Adrenal gland (tissue), 12 donors: ENCODE measurements around the gene SULT1A1. TPM values are rescaled to one million over a fixed set of nuclear protein-coding genes. Genes with fewer than 3 reads are reported as not detected.

Source experiments
- DNase-seq, 7 donors: peaks; one replicate each; pipeline ENCODE4 v3.0.0-alpha.2; 2019 to 2020
- H3K27ac ChIP-seq, 5 donors: fragments of 200-600 bp; sonication (generic) in 4 of 5; 1 replicate in 3 of 5; 2 replicates in 2 of 5; pipeline versions ENCODE4 v1.5.1 to v1.8.0; 2016 to 2020; ENCODE audit warnings: mild to moderate bottlenecking in 1 of 5
- H3K27me3 ChIP-seq: fragments of 200-600 bp; 2 replicates; pipeline ENCODE4 v1.8.0; 2021
- H3K36me3 ChIP-seq, 2 donors: fragments of 200-600 bp; replicated peaks in 1 of 2; 1 replicate in 1 of 2; 2 replicates in 1 of 2; pipeline versions ENCODE4 v1.5.1 to v1.8.0; 2018 to 2022
- H3K4me1 ChIP-seq, 2 donors: fragments of 200-600 bp; replicated peaks in 1 of 2; 1 replicate in 1 of 2; 2 replicates in 1 of 2; pipeline versions ENCODE4 v1.5.1 to v1.8.0; 2018 to 2021
- H3K4me3 ChIP-seq, 4 donors: fragments of 200-600 bp; sonication (generic) in 3 of 4; one replicate each; pipeline ENCODE4 v1.5.1; 2016 to 2018
- H3K9me3 ChIP-seq, 3 donors: fragments of 200-600 bp; sonication (generic) in 1 of 3; replicated peaks in 1 of 3; 1 replicate in 2 of 3; 2 replicates in 1 of 3; pipeline versions ENCODE4 v1.5.1 to v1.8.0; 2016 to 2021
- CTCF ChIP-seq, 6 experiments: fragments of 450-650 bp in 4 of 6; fragments of 200-600 bp in 2 of 6; sonication (generic) in 1 of 6; IDR thresholded peaks; 1 replicate in 5 of 6; 2 replicates in 1 of 6; pipeline versions ENCODE4 v1.5.1 to v1.8.0; 2016 to 2021; ENCODE audit warnings: antibody characterized with exemption in 6 of 6, mild to moderate bottlenecking in 2 of 6, moderate library complexity in 1 of 6
- POLR2A ChIP-seq, 2 donors: fragments of 450-650 bp; IDR thresholded peaks; one replicate each; pipeline ENCODE4 v1.6.1; 2017; ENCODE audit warnings: antibody characterized with exemption in 2 of 2, mild to moderate bottlenecking in 2 of 2, moderate library complexity in 1 of 2
- WGBS, 4 donors: extraction: QIAGEN DNeasy Blood & Tissue Kit in 2 of 4; methylation state at CpG; one replicate each; pipeline versions ENCODE4 v1.1.5 to v1.1.7; 2013 to 2017; 5-methylcytosine and 5-hydroxymethylcytosine counted together
- intact Hi-C, 2 donors: fragments of 100-400 bp; cut with DNase I; formaldehyde crosslinking; loops; one replicate each; pipeline versions ENCODE4 v1.14.1 to v1.15.0; 2022 to 2023
- polyA plus RNA-seq, 3 donors: library from polyadenylated mRNA; stranded (reverse); fragments of 200-250 nt in 2 of 3; fragments of 350-450 nt in 1 of 3; fragmentation: Illumina TruSeq in 1 of 3; extraction: RNeasy Lipid Tissue Mini Kit (QIAGEN cat#74804) in 1 of 3; gene quantifications; one replicate each; pipeline ENCODE4 v1.2.3, GENCODE V29; 2013 to 2014
- total RNA-seq, 9 donors: library from RNA; depleted of rRNA in 4 of 9; stranded (reverse); fragments of >200 nt in 4 of 9; fragments of 120-200 nt in 1 of 9; fragmentation: NEBNext Ultra II Directional in 1 of 9; extraction: Animal tissue kit (Norgen Biotek cat#: 25700) in 1 of 9; gene quantifications; one replicate each; pipeline versions ENCODE4 v1.1.0 to v1.2.4, GENCODE V29; 2013 to 2023
- donor health status: healthy with polysubstance abuse.
- donor health status: Bipolar disorder and iron deficiency.
- donor health status: DM: yes; HTN: yes; CAD: no.
- donor health status: DM: no; HTN: no; CAD: no.
- donor health status: DM: no; HTN: no; CAD: no.
- donor health status: DM: yes; HTN: yes; CAD: no.

SULT1A1 gene
- total and polyA plus RNA-seq, 12 donors = 47.2 to 367 (median 112) TPM

- no peaks in the 10 kb centered on the region for H3K9me3 ChIP-seq
- WGBS, 4 donors = 79 to 86% (median 85%) methylated on average over 2 of the region's 2 CpGs
- no peaks in the 10 kb centered on the region for H3K36me3 ChIP-seq
- H3K27me3 ChIP-seq = no peaks in the 10 kb centered on the region
- intact Hi-C loops = no loop called here
- peaks cover 14 to 22% of the 10 kb centered on the region in 2 donors for H3K4me1 ChIP-seq
- TF ChIP-seq CTCF (IDR thresholded peaks at IDR 0.05) (no peak), POLR2A (IDR thresholded peaks at IDR 0.05) (no peak)
- H3K27ac ChIP-seq = no peak overlapping the region
- H3K4me3 ChIP-seq = no peak overlapping the region
- no peak for DNase-seq
Observed at GRCh38 chr16:28556914-28557320, 52.9 kb downstream of the SULT1A1 start.

- no peak overlapping the region for H3K4me3 ChIP-seq
- H3K27ac ChIP-seq = no peak overlapping the region
- WGBS, 4 donors = 89 to 93% (median 90%) methylated on average over 2 of the region's 2 CpGs
- H3K27me3 ChIP-seq = no peaks in the 10 kb centered on the region
- H3K4me1 ChIP-seq = peaks cover 5 to 15% of the 10 kb centered on the region in 2 donors
- H3K36me3 ChIP-seq = no peaks in the 10 kb centered on the region
- DNase-seq = no peak
- no peaks in the 10 kb centered on the region for H3K9me3 ChIP-seq
- TF ChIP-seq CTCF (IDR thresholded peaks at IDR 0.05) (no peak), POLR2A (IDR thresholded peaks at IDR 0.05) (no peak)
- intact Hi-C loops = no loop called here
Observed at GRCh38 chr16:28555561-28555960, 54.3 kb downstream of the SULT1A1 start.

Other genes with a start within 250 kb of the SULT1A1 start
- 1 to 10 TPM in 4 of 9 donors, under 1 TPM in 2, not detected in 3; 0.28 to 1.9 (median 1.3) TPM for gene NPIPB6, start 246.5 kb downstream of the SULT1A1 start, total RNA-seq
- gene NPIPB6, start 246.5 kb downstream of the SULT1A1 start, polyA plus RNA-seq = 1 to 10 TPM in 1 of 3 donors, under 1 TPM in 2; 0.18 to 1.1 (median 0.54) TPM
- 100 to 1,000 TPM in 3 of 9 donors, 10 to 100 TPM in 6; 32.4 to 313 (median 74.9) TPM for gene EIF3CL, start 206.2 kb downstream of the SULT1A1 start, total RNA-seq
- gene EIF3CL, start 206.2 kb downstream of the SULT1A1 start, polyA plus RNA-seq = 10 to 100 TPM; 47.2 to 79.0 (median 59.2) TPM
- under 1 TPM in 2 of 9 donors, not detected in 7; 0.18 to 0.51 TPM for gene NPIPB7, start 137.7 kb downstream of the SULT1A1 start, total RNA-seq
- gene NPIPB7, start 137.7 kb downstream of the SULT1A1 start, polyA plus RNA-seq = under 1 TPM; 0.16 to 0.56 (median 0.54) TPM
- 10 to 100 TPM in 8 of 9 donors, 1 to 10 TPM in 1; 8.4 to 78.0 (median 42.5) TPM for gene CLN3, start 118.0 kb downstream of the SULT1A1 start, total RNA-seq
- gene CLN3, start 118.0 kb downstream of the SULT1A1 start, polyA plus RNA-seq = 10 to 100 TPM; 19.0 to 25.9 (median 19.4) TPM
- gene APOBR, start 115.4 kb downstream of the SULT1A1 start, total RNA-seq = 1 to 10 TPM in 8 of 9 donors, under 1 TPM in 1; 0.11 to 4.6 (median 2.4) TPM
- gene APOBR, start 115.4 kb downstream of the SULT1A1 start, polyA plus RNA-seq = 10 to 100 TPM in 1 of 3 donors, 1 to 10 TPM in 1, under 1 TPM in 1; 0.99 to 18.2 (median 5.8) TPM
- 1 to 10 TPM in 1 of 9 donors, under 1 TPM in 2, not detected in 6; 0.29 to 1.7 (median 0.32) TPM for gene IL27, start 103.2 kb downstream of the SULT1A1 start, total RNA-seq
- gene IL27, start 103.2 kb downstream of the SULT1A1 start, polyA plus RNA-seq = 1 to 10 TPM in 1 of 3 donors, under 1 TPM in 1, not detected in 1; 0.17 to 2.1 TPM
- gene NUPR1, start 71.1 kb downstream of the SULT1A1 start, total RNA-seq = 100 to 1,000 TPM in 6 of 9 donors, 10 to 100 TPM in 2, 1 to 10 TPM in 1; 4.9 to 746 (median 221) TPM
- gene NUPR1, start 71.1 kb downstream of the SULT1A1 start, polyA plus RNA-seq = 100 to 1,000 TPM; 123 to 317 (median 305) TPM
- gene SGF29, start 56.1 kb downstream of the SULT1A1 start, total RNA-seq = 10 to 100 TPM; 21.8 to 64.1 (median 29.7) TPM
- gene SGF29, start 56.1 kb downstream of the SULT1A1 start, polyA plus RNA-seq = 100 to 1,000 TPM in 1 of 3 donors, 10 to 100 TPM in 2; 18.4 to 118 (median 81.1) TPM
- 10 to 100 TPM in 1 of 9 donors, 1 to 10 TPM in 8; 1.6 to 22.5 (median 3.1) TPM for gene SULT1A2, start 13.0 kb downstream of the SULT1A1 start, total RNA-seq
- 1 to 10 TPM in 2 of 3 donors, under 1 TPM in 1; 0.55 to 5.3 (median 2.1) TPM for gene SULT1A2, start 13.0 kb downstream of the SULT1A1 start, polyA plus RNA-seq
- 1 to 10 TPM in 1 of 9 donors, not detected in 8; 1.8 TPM for gene NPIPB8, start 28.0 kb upstream of the SULT1A1 start, total RNA-seq
- not detected for gene NPIPB8, start 28.0 kb upstream of the SULT1A1 start, polyA plus RNA-seq
- gene EIF3C, start 101.4 kb upstream of the SULT1A1 start, total RNA-seq = 100 to 1,000 TPM in 8 of 9 donors, 10 to 100 TPM in 1; 99.7 to 575 (median 339) TPM
- gene EIF3C, start 101.4 kb upstream of the SULT1A1 start, polyA plus RNA-seq = 1,000 to 10,000 TPM in 2 of 3 donors, 100 to 1,000 TPM in 1; 459 to 3,047 (median 2,044) TPM
- 1 to 10 TPM in 4 of 9 donors, under 1 TPM in 2, not detected in 3; 0.46 to 5.1 (median 1.4) TPM for gene NPIPB9, start 141.7 kb upstream of the SULT1A1 start, total RNA-seq
- gene NPIPB9, start 141.7 kb upstream of the SULT1A1 start, polyA plus RNA-seq = under 1 TPM in 2 of 3 donors, not detected in 1; 0.47 to 0.97 TPM
- gene ATXN2L, start 213.0 kb upstream of the SULT1A1 start, total RNA-seq = 100 to 1,000 TPM in 2 of 9 donors, 10 to 100 TPM in 7; 26.1 to 118 (median 87.3) TPM
- 100 to 1,000 TPM in 2 of 3 donors, 10 to 100 TPM in 1; 44.3 to 342 (median 126) TPM for gene ATXN2L, start 213.0 kb upstream of the SULT1A1 start, polyA plus RNA-seq
- 100 to 1,000 TPM; 144 to 239 (median 208) TPM for gene TUFM, start 236.3 kb upstream of the SULT1A1 start, total RNA-seq
- gene TUFM, start 236.3 kb upstream of the SULT1A1 start, polyA plus RNA-seq = 100 to 1,000 TPM; 173 to 323 (median 181) TPM